ENCODE measurements around the gene ANKIB1.
A peak's percentile ranks its signal among the peaks of the same experiment; 100 is the strongest.
"Not testable (repeated sequence)": the region's sequence is repeated elsewhere in the genome, so short reads cannot be mapped to it uniquely, and the experiment has no call there.

The ANKIB1 gene

GRCh38 chr7:92325858-92326257, 80.1 kb downstream of the ANKIB1 start:
- FAIRE-seq, result peak; percentile 82

GRCh38 chr7:92330835-92331438, 85.2 kb downstream of the ANKIB1 start:
- FAIRE-seq (no peak), DNase-seq (ENCODE audit: insufficient read length, low spot score) (no peak)

More at GRCh38 chr7:92325858-92326257, 80.1 kb downstream of the ANKIB1 start:
- DNase-seq (ENCODE audit: insufficient read length, low spot score), result no peak

DNA sequence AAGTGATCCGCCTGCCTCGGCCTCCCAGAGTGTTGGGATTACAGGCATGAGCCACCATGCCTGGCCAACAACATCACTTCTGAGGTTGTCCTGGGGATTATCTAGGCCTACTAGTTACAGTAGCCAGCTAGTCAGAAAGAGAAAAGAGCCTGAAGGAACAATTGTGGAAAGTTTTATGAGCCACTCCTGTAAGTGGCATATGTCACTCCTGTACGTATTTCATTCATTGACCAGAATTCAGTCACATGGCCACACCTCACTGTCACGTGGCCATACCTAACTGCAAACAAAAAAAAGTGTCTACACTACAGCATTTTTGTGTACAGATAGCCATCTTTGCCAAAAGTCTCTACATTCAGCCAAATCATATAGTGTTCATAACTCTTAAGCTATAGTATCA, 85.7 kb downstream of the ANKIB1 start:
- FAIRE-seq, result no peak
- DNase-seq (ENCODE audit: insufficient read length, low spot score), result no peak

- FAIRE-seq (no peak), DNase-seq (ENCODE audit: insufficient read length, low spot score) (no peak)
Observed at GRCh38 chr7:92332782-92333181, 87.0 kb downstream of the ANKIB1 start.

- no peak for DNase-seq (ENCODE audit: insufficient read length, low spot score)
- FAIRE-seq, result peak; percentile 23
Observed at GRCh38 chr7:92333866-92334265, 88.1 kb downstream of the ANKIB1 start.

GRCh38 chr7:92335574-92335973, 89.8 kb downstream of the ANKIB1 start:
- DNase-seq (ENCODE audit: insufficient read length, low spot score) (no peak), FAIRE-seq (no peak)

DNA sequence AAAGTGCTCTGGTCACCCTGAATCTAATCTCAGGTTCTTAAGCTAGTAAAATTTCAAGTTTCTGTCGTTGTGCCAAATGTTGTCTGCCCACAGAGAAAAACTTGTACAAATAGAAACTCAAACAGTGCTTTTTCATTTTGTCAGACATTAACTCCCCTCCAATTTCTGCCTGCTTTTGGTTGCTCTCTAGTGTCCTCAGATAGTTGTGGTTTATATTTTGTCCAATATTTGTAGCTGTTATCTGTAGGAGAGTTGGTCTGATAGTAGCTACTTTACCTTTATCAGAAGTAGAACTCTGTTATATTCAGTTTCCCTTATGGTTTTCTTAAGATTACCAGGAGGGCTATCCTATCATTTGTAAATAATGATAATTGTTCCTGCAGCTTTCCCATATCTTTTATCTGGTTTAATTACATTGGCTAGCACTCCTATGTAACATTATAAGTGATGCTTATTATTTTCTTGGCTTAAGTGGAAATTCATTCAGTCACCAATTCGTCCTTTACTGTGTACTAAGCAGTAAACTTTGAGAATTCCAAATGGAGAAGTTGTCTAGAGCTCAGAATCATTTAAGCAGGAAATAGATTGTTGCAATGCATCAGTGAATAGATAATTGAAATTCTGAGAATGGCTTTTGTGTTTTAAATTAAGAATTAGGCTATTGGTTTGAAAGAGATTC, 91.0 kb downstream of the ANKIB1 start:
- FAIRE-seq (no peak), DNase-seq (ENCODE audit: insufficient read length, low spot score) (no peak)

GRCh38 chr7:92340016-92340415, 94.2 kb downstream of the ANKIB1 start:
- FAIRE-seq (no peak), DNase-seq (ENCODE audit: insufficient read length, low spot score) (no peak)

DNA sequence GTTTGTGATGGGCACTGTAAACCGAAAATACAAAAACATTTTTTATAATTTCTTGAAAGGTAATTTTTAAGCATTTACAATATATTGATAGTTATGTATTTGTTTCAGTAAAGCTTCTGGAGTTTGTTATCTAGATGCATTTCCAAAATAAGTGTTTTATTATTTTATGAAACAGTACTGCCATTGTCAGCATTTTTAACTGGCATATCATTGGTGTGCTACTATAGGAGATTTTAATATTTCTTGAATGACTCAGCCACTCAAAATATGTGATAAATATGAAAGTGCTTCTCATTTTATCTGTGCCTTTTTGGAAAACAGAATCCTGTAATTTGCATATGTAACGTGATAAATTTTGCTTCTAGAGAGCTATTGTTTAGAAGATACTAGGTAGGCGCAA, 97.9 kb downstream of the ANKIB1 start:
- DNase-seq (ENCODE audit: insufficient read length, low spot score), result no peak
- no peak for FAIRE-seq

- no peak for FAIRE-seq
- DNase-seq (ENCODE audit: insufficient read length, low spot score), result no peak
Observed at GRCh38 chr7:92352009-92352408, 106.2 kb downstream of the ANKIB1 start.

DNA sequence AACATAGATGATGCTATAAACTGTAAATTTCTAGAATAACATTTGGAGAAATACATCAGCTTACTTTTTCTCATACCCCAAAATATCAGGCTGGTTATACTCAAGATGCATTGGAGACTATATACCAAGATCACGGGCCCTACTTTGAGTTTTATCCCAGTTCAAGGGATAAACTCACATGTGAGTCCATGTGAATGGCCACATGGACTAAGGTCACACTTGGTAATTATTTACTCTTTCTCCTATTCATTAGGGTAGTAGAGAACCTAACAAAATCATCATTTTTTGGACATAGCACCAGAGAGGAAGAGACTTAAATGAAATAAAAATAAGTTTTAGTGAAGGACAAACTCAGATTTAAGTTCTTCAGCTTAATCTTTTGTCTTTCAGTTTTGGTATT, 108.4 kb downstream of the ANKIB1 start:
- DNase-seq (ENCODE audit: insufficient read length, low spot score) (no peak), FAIRE-seq (no peak)

DNA sequence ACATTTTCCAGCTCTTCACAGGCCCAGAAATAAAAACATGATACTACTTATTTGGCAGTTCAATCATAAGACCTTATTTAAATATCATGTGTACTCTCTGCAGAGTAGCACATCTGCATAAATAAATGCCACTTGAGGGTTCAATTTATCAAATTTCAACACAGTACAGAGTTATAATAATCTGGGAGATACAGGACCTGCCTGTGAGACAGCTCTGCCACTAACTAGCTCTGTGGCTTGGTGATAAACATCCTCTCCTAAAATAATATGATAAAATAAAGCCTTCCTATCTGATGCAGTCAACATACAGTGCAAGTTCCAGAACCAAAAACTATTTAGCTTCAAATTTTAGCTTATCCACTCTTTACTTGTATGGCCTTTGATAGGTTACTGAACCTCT, 110.6 kb downstream of the ANKIB1 start:
- no peak for DNase-seq (ENCODE audit: insufficient read length, low spot score)
- FAIRE-seq, result no peak

GRCh38 chr7:92357260-92357659, 111.5 kb downstream of the ANKIB1 start:
- FAIRE-seq (no peak), DNase-seq (ENCODE audit: insufficient read length, low spot score) (no peak)

- not testable (repeated sequence) for DNase-seq (ENCODE audit: insufficient read length, low spot score); FAIRE-seq
Observed at GRCh38 chr7:92359179-92359578, 113.4 kb downstream of the ANKIB1 start.

GRCh38 chr7:92359801-92360200, 114.0 kb downstream of the ANKIB1 start:
- FAIRE-seq, result no peak

DNA sequence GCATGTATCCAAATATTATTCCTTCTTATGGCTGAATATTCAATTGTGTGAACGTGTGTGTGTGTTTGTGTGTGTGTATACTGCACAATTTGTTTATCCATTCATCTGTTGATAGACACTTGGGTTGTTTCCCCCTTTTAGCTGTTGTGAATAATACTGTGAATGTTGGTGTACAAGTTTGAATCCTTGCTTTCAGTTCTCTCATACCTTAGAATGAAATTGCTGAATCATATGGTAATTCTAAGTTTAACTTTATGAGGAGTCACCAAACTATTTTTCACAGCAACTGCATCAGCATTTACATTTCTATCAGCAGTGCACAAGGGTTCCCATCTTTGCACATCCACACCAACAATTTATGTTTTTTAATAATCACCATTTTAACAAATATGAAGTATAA, 114.6 kb downstream of the ANKIB1 start:
- FAIRE-seq, result no peak
- no peak for DNase-seq (ENCODE audit: insufficient read length, low spot score)

More at GRCh38 chr7:92359801-92360200, 114.0 kb downstream of the ANKIB1 start:
- DNase-seq (ENCODE audit: insufficient read length, low spot score), result no peak

DNA sequence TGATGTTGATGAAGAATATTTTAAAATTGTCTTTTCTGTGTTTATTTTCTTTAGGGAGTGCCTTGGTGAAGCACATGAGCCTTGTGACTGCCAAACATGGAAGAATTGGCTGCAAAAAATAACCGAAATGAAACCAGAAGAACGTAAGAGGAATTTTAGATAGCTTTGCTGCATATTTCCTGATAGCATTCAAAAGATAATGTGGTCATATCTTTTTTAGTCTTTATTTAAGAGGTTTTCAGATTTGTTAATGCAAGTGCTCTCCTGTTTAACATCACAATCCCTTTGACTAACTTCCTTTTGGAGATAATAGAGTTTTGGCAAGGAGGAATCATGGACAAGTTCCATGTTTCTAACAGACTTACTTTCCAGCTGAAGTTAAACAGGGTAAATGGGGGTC, 116.4 kb downstream of the ANKIB1 start:
- DNase-seq (ENCODE audit: insufficient read length, low spot score), result no peak
- no peak for FAIRE-seq

GRCh38 chr7:92366730-92367129, 121.0 kb downstream of the ANKIB1 start:
- no peak for FAIRE-seq
- no peak for DNase-seq (ENCODE audit: insufficient read length, low spot score)

GRCh38 chr7:92368741-92369140, 123.0 kb downstream of the ANKIB1 start:
- DNase-seq (ENCODE audit: insufficient read length, low spot score) (no peak), FAIRE-seq (no peak)

DNA sequence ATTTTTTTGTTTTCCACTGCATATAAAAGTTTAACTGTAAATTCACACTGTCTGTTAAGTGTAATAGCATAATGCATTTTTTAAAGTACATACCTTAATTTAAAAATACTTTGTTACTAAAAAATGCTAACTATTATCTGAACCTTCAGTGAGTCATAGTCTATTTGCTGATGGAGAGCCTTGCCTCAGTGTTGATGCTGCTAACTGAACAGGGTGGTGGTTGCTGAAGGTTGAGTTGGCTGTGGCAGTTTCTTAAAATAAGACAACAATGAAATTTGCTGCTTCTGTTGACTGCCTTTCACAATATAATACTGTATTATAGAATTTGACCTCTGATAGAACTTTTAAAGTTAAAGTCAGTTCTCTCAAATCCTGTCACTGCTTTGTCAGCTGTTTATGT, 129.2 kb downstream of the ANKIB1 start:
- DNase-seq (ENCODE audit: insufficient read length, low spot score) (no peak), FAIRE-seq (no peak)

- no peak for DNase-seq (ENCODE audit: insufficient read length, low spot score)
- no peak for FAIRE-seq
Observed at GRCh38 chr7:92391071-92391470, 145.3 kb downstream of the ANKIB1 start.

DNA sequence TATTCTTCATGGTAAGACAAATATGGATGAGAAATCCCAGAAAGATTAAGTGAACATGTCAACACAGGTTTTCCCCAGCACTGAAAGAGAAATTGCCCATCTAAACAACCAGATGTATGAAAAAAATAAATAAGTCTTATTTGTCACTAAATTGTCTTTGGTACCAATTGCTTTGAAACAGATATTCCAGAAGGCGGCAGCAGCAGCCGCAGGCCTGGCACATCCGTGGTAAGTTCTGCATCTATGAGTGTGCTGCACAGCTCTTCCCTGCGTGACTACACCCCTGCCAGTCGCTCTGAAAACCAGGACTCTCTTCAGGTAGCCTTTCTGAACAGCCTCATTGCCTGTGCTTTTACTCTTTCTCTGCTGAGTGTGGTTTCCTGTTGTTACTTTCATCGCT, 151.8 kb downstream of the ANKIB1 start:
- no peak for FAIRE-seq
- no peak for DNase-seq (ENCODE audit: insufficient read length, low spot score)

GRCh38 chr7:92400013-92400412, 154.2 kb downstream of the ANKIB1 start:
- FAIRE-seq, result no peak
- DNase-seq (ENCODE audit: insufficient read length, low spot score), result no peak

Data from GM19239 (cell line).